ENCODE results near the gene MB. TPM values are rescaled to one million over a fixed set of nuclear protein-coding genes. Genes with fewer than 3 reads are reported as not detected.

The MB gene
- total and polyA plus RNA-seq, 4 donors: 1.3 to 3.1 (median 1.8) TPM

- H3K4me1 ChIP-seq (ENCODE audit: control insufficient read depth in 5 of 5, insufficient read depth in 5 of 5, low read length in 5 of 5): peaks cover 0 to 13% (median 0%) of the 10 kb centered on the region in 5 donors
- H3K27ac ChIP-seq (ENCODE audit: low read depth in 1 of 2, low read length in 1 of 2): no peak overlapping the region
- no peaks in the 10 kb centered on the region for H3K27me3 ChIP-seq (ENCODE audit: control insufficient read depth in 3 of 3, insufficient read depth in 3 of 3, low read length in 2 of 3)
- TF ChIP-seq CTCF (IDR thresholded peaks at IDR 0.05; ENCODE audit: control extremely low read depth, extremely low read depth): no peak
- WGBS, 2 donors: 93 to 94% methylated on average over 14 of the region's 14 CpGs
- no peak overlapping the region for H3K9ac ChIP-seq (ENCODE audit: insufficient read depth in 1 of 2, low read length in 2 of 2)
- no peaks in the 10 kb centered on the region for H3K9me3 ChIP-seq (ENCODE audit: control insufficient read depth in 4 of 4, insufficient read depth in 3 of 4, low read length in 3 of 4)
- DNase-seq: no peak
- no peak for ATAC-seq (ENCODE audit: insufficient read depth, low FRiP score)
- no peak overlapping the region for H3K4me3 ChIP-seq
- H3K36me3 ChIP-seq (ENCODE audit: control insufficient read depth in 4 of 4, insufficient read depth in 4 of 4, low read length in 4 of 4): no peaks in the 10 kb centered on the region
These were observed 46.4 kb downstream of the MB start for GRCh38 chr22:35570686-35571194.

GRCh38 chr22:35569916-35570315 lies 47.2 kb downstream of the MB start:
- ATAC-seq (ENCODE audit: insufficient read depth, low FRiP score) (no peak), DNase-seq (no peak)
- Histone ChIP-seq H3K36me3 (ENCODE audit: control insufficient read depth in 4 of 4, insufficient read depth in 4 of 4, low read length in 4 of 4) (no peaks in the 10 kb centered on the region), H3K27ac (ENCODE audit: low read depth in 1 of 2, low read length in 1 of 2) (no peak overlapping the region), H3K9me3 (ENCODE audit: control insufficient read depth in 4 of 4, insufficient read depth in 3 of 4, low read length in 3 of 4) (no peaks in the 10 kb centered on the region), H3K4me3 (no peak overlapping the region), H3K27me3 (ENCODE audit: control insufficient read depth in 3 of 3, insufficient read depth in 3 of 3, low read length in 2 of 3) (no peaks in the 10 kb centered on the region), H3K9ac (ENCODE audit: insufficient read depth in 1 of 2, low read length in 2 of 2) (no peak overlapping the region), H3K4me1 (ENCODE audit: control insufficient read depth in 5 of 5, insufficient read depth in 5 of 5, low read length in 5 of 5) (peaks cover 0 to 21% (median 4%) of the 10 kb centered on the region in 5 donors)
- 91 to 95% methylated on average over 13 of the region's 13 CpGs for WGBS, 2 donors
- no peak for TF ChIP-seq CTCF (IDR thresholded peaks at IDR 0.05; ENCODE audit: control extremely low read depth, extremely low read depth)

- H3K27ac ChIP-seq (ENCODE audit: low read depth in 1 of 2, low read length in 1 of 2): no peak overlapping the region
- no peak for DNase-seq
- no peaks in the 10 kb centered on the region for H3K36me3 ChIP-seq (ENCODE audit: control insufficient read depth in 4 of 4, insufficient read depth in 4 of 4, low read length in 4 of 4)
- no peak for TF ChIP-seq CTCF (IDR thresholded peaks at IDR 0.05; ENCODE audit: control extremely low read depth, extremely low read depth)
- no peak overlapping the region for H3K9ac ChIP-seq (ENCODE audit: insufficient read depth in 1 of 2, low read length in 2 of 2)
- ATAC-seq (ENCODE audit: insufficient read depth, low FRiP score): no peak
- H3K27me3 ChIP-seq (ENCODE audit: control insufficient read depth in 3 of 3, insufficient read depth in 3 of 3, low read length in 2 of 3): no peaks in the 10 kb centered on the region
- no peak overlapping the region for H3K4me3 ChIP-seq
- 73 to 83% methylated on average over 17 of the region's 17 CpGs for WGBS, 2 donors
- H3K9me3 ChIP-seq (ENCODE audit: control insufficient read depth in 4 of 4, insufficient read depth in 3 of 4, low read length in 3 of 4): no peaks in the 10 kb centered on the region
- peaks cover 0 to 28% (median 12%) of the 10 kb centered on the region in 5 donors for H3K4me1 ChIP-seq (ENCODE audit: control insufficient read depth in 5 of 5, insufficient read depth in 5 of 5, low read length in 5 of 5)
These were observed 48.1 kb downstream of the MB start for GRCh38 chr22:35568751-35569739.
